Measurements from ENCODE around the gene S100A10. TPM values are rescaled to one million over a fixed set of nuclear protein-coding genes. Genes with fewer than 3 reads are reported as not detected.

The S100A10 gene
- total RNA-seq, 4 donors from 2014 or later: 11.2 to 64.0 (median 35.6) TPM

DNA sequence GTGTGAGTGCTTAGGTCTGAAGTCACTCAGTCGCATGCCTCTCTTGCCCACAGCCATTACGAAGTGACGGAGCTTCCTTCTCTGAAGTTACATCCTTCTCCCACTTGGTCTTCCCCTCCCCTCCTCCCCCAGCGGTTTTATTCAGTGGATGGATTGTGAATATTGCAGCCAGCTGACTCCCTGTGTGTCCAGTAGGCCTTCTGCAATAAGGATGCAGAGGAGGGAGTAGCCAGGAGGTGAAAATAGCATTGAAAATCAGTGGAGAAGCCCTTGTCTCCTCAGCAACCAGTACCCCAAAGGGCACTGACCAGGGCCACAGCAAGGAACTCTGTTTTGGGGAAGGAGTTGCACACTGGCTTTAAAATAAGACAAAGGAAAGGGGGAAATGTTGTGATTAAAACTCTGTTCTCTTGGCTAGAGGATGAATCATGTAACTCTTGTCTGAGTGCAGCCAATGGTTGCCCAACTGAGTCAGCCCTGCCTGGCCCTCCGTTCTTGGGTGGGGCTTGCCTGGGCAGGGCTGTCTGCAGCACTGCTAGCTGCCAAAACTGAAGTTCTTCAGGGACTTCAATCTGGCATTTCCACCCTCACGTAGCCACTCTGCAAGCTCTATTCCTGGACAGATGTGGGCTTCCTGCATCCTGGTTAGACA, 4.3 kb downstream of the S100A10 start:
- DNase-seq: peak; percentile 51 to 57
- H3K27ac ChIP-seq: peak overlapping the region in 2 of 3 donors; percentile 79 to 85
- H3K9me3 ChIP-seq: no peaks in the 10 kb centered on the region
- peaks cover 0 to 13% of the 10 kb centered on the region in 2 donors for H3K36me3 ChIP-seq
- intact Hi-C loops (cut with DNase I): no loop called here
- no peak for TF ChIP-seq POLR2A (IDR thresholded peaks at IDR 0.05)
- TF ChIP-seq, protein P1, sequence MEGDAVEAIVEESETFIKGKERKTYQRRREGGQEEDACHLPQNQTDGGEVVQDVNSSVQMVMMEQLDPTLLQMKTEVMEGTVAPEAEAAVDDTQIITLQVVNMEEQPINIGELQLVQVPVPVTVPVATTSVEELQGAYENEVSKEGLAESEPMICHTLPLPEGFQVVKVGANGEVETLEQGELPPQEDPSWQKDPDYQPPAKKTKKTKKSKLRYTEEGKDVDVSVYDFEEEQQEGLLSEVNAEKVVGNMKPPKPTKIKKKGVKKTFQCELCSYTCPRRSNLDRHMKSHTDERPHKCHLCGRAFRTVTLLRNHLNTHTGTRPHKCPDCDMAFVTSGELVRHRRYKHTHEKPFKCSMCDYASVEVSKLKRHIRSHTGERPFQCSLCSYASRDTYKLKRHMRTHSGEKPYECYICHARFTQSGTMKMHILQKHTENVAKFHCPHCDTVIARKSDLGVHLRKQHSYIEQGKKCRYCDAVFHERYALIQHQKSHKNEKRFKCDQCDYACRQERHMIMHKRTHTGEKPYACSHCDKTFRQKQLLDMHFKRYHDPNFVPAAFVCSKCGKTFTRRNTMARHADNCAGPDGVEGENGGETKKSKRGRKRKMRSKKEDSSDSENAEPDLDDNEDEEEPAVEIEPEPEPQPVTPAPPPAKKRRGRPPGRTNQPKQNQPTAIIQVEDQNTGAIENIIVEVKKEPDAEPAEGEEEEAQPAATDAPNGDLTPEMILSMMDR (IDR thresholded peaks at IDR 0.05): no peak
- peaks cover 36 to 64% of the 10 kb centered on the region in 2 donors for H3K4me1 ChIP-seq
- H3K27me3 ChIP-seq: no peaks in the 10 kb centered on the region
- H3K4me3 ChIP-seq (replicated peaks in 1 of 3): no peak overlapping the region
- 45 to 51% methylated on average over 6 of the region's 6 CpGs for WGBS, 2 donors

DNA sequence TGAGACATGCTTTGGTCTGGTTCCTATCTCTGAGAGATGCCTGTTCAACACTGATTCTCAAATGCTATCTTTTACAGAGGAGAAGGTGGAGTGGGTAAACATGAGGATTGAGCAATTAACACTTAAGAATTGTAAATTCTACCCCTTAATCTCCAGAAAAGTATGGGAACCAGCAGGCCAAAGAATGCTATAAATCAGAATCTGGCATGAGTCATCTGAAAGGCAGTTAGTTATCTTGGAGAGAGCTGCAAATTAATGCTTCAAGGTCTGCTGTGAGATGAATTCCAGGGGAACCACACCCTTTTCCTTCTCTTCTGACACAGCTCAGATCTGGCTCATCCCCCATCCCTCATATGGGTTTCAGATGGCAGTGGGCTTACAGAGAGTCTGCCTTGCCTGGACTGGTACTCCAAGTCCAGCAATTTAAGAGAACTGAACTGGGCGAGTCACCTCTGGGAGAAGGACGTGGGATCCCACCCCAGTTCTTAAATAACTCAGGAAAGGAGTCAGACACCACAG, 5.2 kb downstream of the S100A10 start:
- intact Hi-C loops (cut with DNase I): no loop called here
- Histone ChIP-seq H3K36me3 (peaks cover 5 to 13% of the 10 kb centered on the region in 2 donors), H3K27ac (peak overlapping the region in 1 of 3 donors; percentile 79), H3K27me3 (no peaks in the 10 kb centered on the region), H3K4me1 (peaks cover 33 to 60% of the 10 kb centered on the region in 2 donors), H3K9me3 (no peaks in the 10 kb centered on the region), H3K4me3 (replicated peaks in 1 of 3) (no peak overlapping the region)
- WGBS, 2 donors: 88% methylated on average over 2 of the region's 2 CpGs
- TF ChIP-seq, protein P1 (IDR thresholded peaks at IDR 0.05): no peak
- no peak for TF ChIP-seq POLR2A (IDR thresholded peaks at IDR 0.05)
- DNase-seq: no peak

DNA sequence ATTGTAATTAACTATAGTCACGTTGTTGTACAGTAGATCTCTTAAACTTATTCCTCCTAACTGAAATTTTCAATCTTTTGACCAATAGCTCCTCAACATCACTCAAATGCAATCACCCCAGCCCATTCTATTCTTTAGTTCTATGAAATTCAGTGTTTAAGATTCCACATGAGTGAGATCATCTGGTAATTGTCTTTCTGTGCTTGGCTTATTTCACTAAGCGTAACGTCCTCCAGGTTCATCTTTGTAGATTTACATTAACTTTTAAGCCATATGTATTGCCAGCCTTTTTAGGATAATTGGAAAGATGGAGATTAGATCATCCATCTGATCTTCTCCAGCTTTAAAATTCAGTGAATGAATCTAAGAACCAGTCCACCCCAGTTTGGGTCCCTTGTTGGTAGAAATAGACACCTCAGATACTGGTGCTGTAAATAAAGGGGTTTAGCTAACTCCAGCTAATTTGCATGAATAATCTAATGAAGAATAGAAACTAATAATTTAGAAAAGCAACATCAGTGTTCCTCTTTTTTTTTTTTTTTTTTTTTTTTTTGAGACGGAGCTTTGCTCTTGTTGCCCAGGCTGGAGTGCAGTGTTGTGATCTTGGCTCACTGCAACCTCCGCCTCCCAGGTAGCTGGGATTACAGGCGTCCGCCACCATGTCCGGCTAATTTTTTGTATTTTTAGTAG, 7.0 kb downstream of the S100A10 start:
- Histone ChIP-seq H3K4me1 (peaks cover 24 to 44% of the 10 kb centered on the region in 2 donors), H3K27me3 (no peaks in the 10 kb centered on the region), H3K4me3 (replicated peaks in 1 of 3) (no peak overlapping the region), H3K9me3 (no peaks in the 10 kb centered on the region), H3K36me3 (peaks cover 6 to 13% of the 10 kb centered on the region in 2 donors), H3K27ac (no peak overlapping the region)
- intact Hi-C loops (cut with DNase I): no loop called here
- WGBS, 2 donors: 93 to 96% methylated on average over 8 of the region's 8 CpGs
- TF ChIP-seq POLR2A (IDR thresholded peaks at IDR 0.05): no peak
- TF ChIP-seq, protein P1 (IDR thresholded peaks at IDR 0.05): no peak
- DNase-seq: no peak

DNA sequence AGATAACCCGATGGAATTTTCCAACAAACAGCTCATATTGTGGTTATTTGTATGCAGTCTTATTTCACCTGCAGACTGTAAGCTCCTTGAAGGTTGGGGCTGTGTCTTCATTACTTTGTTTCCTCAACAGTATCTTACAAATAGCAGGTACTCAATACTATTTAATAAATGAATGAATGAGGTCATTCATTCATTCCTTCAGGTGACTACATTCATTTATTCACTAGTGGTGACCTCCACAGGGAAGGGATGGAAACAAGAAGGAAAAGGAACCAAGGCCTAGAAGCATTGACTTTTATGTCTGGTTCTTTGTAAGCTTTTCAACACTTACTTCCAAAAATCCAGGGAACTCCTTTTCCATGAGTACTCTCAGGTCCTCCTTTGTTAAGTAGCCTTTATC, 7.9 kb downstream of the S100A10 start:
- H3K4me3 ChIP-seq (replicated peaks in 1 of 3): no peak overlapping the region
- TF ChIP-seq, protein P1 (IDR thresholded peaks at IDR 0.05): no peak
- no peak for TF ChIP-seq POLR2A (IDR thresholded peaks at IDR 0.05)
- peaks cover 6 to 13% of the 10 kb centered on the region in 2 donors for H3K36me3 ChIP-seq
- no peak overlapping the region for H3K27ac ChIP-seq
- H3K9me3 ChIP-seq: no peaks in the 10 kb centered on the region
- 81 to 89% methylated on average over 1 of the region's 1 CpG for WGBS, 2 donors
- intact Hi-C loops (cut with DNase I): no loop called here
- H3K27me3 ChIP-seq: no peaks in the 10 kb centered on the region
- peaks cover 15 to 41% of the 10 kb centered on the region in 2 donors for H3K4me1 ChIP-seq
- no peak for DNase-seq

DNA sequence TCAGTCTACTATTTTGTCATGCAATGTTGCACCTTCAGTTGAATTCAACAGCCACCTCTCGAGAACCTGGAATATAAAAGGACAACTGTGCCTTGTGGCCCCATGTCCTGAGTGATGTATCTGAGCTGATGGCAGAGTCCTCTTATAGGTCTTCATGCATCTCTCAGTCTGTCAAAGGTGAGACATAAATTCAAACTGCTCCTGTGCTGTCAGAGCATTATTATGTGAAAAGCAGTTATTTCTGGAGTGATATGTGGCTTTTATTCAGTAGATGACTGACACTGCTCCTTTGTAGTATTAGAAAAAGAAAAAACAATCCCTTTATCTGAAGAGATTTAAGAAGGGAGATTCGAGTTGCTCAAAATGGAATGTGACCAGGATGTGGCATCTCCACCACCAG, 8.4 kb downstream of the S100A10 start:
- 83 to 90% methylated on average over 2 of the region's 2 CpGs for WGBS, 2 donors
- TF ChIP-seq, protein P1 (IDR thresholded peaks at IDR 0.05): no peak
- no peak for DNase-seq
- H3K9me3 ChIP-seq: no peaks in the 10 kb centered on the region
- H3K4me1 ChIP-seq: peaks cover 10 to 41% of the 10 kb centered on the region in 2 donors
- intact Hi-C loops (cut with DNase I): no loop called here
- H3K27ac ChIP-seq: no peak overlapping the region
- no peaks in the 10 kb centered on the region for H3K27me3 ChIP-seq
- H3K36me3 ChIP-seq: peaks cover 6 to 13% of the 10 kb centered on the region in 2 donors
- H3K4me3 ChIP-seq (replicated peaks in 1 of 3): no peak overlapping the region

All from thyroid gland (tissue), 4 donors.